Right lobe of liver (tissue), 6 donors: Measurements from ENCODE around the gene ASCC3. TPM values are rescaled to one million over a fixed set of nuclear protein-coding genes. Genes with fewer than 3 reads are reported as not detected.
A peak's percentile ranks its signal among the peaks of the same experiment; 100 is the strongest.

Experiments
- ATAC-seq, 4 donors: fragments of 200-7000 bp; cut with Tn5 transposase; one replicate each; pipeline ENCODE4 v1.9.1; 2020; ENCODE audit warnings: mild to moderate bottlenecking in 4 of 4, moderate library complexity in 4 of 4
- DNase-seq, 3 donors: peaks; one replicate each; pipeline ENCODE4 v3.0.0-alpha.2; 2020
- H3K27ac ChIP-seq, 3 donors: fragments of 200-600 bp; one replicate each; pipeline ENCODE4 v1.8.0; 2022
- H3K27me3 ChIP-seq, 2 donors: fragments of 200-600 bp; one replicate each; pipeline ENCODE4 v1.8.0; 2022
- H3K36me3 ChIP-seq, 4 donors: fragments of 200-600 bp; sonication (generic) in 1 of 4; one replicate each; pipeline versions ENCODE4 v1.5.1 to v1.8.0; 2017 to 2022; ENCODE audit warnings: control low read depth in 1 of 4
- H3K4me1 ChIP-seq, 4 donors: fragments of 200-600 bp; sonication (generic) in 1 of 4; one replicate each; pipeline versions ENCODE4 v1.5.1 to v1.8.0; 2017 to 2022; ENCODE audit warnings: control low read depth in 1 of 4
- H3K4me3 ChIP-seq, 3 donors: fragments of 200-600 bp; one replicate each; pipeline ENCODE4 v1.8.0; 2022
- H3K9me3 ChIP-seq, 4 donors: fragments of 200-600 bp; sonication (generic) in 1 of 4; one replicate each; pipeline versions ENCODE4 v1.5.1 to v1.8.0; 2017 to 2022; ENCODE audit warnings: control low read depth in 1 of 4
- CTCF ChIP-seq, 4 donors: fragments of 200-600 bp in 3 of 4; fragments of 450-650 bp in 1 of 4; IDR thresholded peaks; one replicate each; pipeline versions ENCODE4 v1.5.1 to v1.8.0; 2016 to 2022; ENCODE audit warnings: antibody characterized with exemption in 4 of 4, mild to moderate bottlenecking in 2 of 4
- POLR2A ChIP-seq: fragments of 450-650 bp; IDR thresholded peaks from one replicate; pipeline ENCODE4 v1.6.1; 2017; ENCODE audit warnings: antibody characterized with exemption, mild to moderate bottlenecking
- WGBS: methylation state at CpG from one replicate; pipeline ENCODE4 v1.1.6; 2018; ENCODE audit warnings: low coverage, low lambda C conversion rate; ENCODE audit not compliant: insufficient coverage; ENCODE audit errors: missing lambda C conversion rate; 5-methylcytosine and 5-hydroxymethylcytosine counted together
- intact Hi-C, 2 donors: fragments of 100-400 bp; cut with DNase I; formaldehyde crosslinking; loops; one replicate each; pipeline versions ENCODE4 v1.11.2 to v1.14.1; 2022
- total RNA-seq, 6 experiments: library from RNA; depleted of rRNA in 2 of 6; stranded (reverse); fragments of >200 nt in 2 of 6; fragmentation: NEBNext Ultra II Directional in 3 of 6; extraction: Animal tissue kit (Norgen Biotek cat#: 25700) in 3 of 6; gene quantifications; one replicate each; pipeline versions ENCODE4 v1.1.0 to v1.2.4, GENCODE V29; 2016 to 2023
- donor health status: DM: no; HTN: yes; CAD: no.
- donor health status: DM: no; HTN: no; CAD: no.
- donor health status: DM: no; HTN: no; CAD: no.
- donor health status: DM: no; HTN: yes; CAD: no.
- donor health status: DM: no; HTN: yes; CAD: no.

Gene ASCC3
- total RNA-seq, 6 experiments from 2014 or later, result 17.0 to 28.2 (median 24.9) TPM

GRCh38 chr6:100677240-100677639, 203.9 kb downstream of the ASCC3 start:
- ATAC-seq (peak; percentile 47 to 83 (median 56)), DNase-seq (no peak)
- WGBS, result 32% methylated on average over 1 of the region's 1 CpG
- Histone ChIP-seq H3K36me3 (no peaks in the 10 kb centered on the region), H3K9me3 (no peaks in the 10 kb centered on the region), H3K27me3 (no peaks in the 10 kb centered on the region), H3K27ac (no peak overlapping the region), H3K4me3 (no peak overlapping the region), H3K4me1 (no peaks in the 10 kb centered on the region)
- intact Hi-C loops, result no loop called here
- TF ChIP-seq CTCF (IDR thresholded peaks at IDR 0.05) (no peak), POLR2A (no peak)

DNA sequence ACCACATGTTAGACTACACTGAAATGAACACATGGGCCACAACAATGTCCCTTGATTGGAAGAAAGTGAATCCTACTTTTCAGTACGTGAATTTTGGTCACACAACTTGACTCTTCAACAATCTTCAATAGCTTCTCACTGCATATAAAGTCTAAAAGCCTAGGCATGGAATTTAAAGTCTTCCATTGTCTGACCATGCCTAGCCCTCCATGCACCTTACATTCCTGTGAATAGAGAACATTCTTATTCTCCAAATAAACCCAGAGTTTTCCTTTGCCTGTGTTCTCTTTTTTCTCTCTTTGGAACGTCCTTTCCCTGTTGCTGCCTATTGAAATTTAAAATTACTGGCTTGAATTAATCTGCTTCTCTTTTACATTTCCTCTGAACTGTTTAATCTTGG, 207.5 kb downstream of the ASCC3 start:
- 88% methylated on average over 1 of the region's 2 CpGs for WGBS
- Histone ChIP-seq H3K27me3 (no peaks in the 10 kb centered on the region), H3K4me1 (no peaks in the 10 kb centered on the region), H3K36me3 (no peaks in the 10 kb centered on the region), H3K9me3 (no peaks in the 10 kb centered on the region), H3K27ac (no peak overlapping the region), H3K4me3 (no peak overlapping the region)
- DNase-seq (no peak), ATAC-seq (no peak)
- intact Hi-C loops, result no loop called here
- no peak for TF ChIP-seq POLR2A
- TF ChIP-seq CTCF (IDR thresholded peaks at IDR 0.05), result no peak

- no peaks in the 10 kb centered on the region for H3K9me3 ChIP-seq
- no peak overlapping the region for H3K4me3 ChIP-seq
- H3K36me3 ChIP-seq, result no peaks in the 10 kb centered on the region
- intact Hi-C loops, result no loop called here
- TF ChIP-seq POLR2A, result no peak
- no peaks in the 10 kb centered on the region for H3K27me3 ChIP-seq
- ATAC-seq (no peak), DNase-seq (no peak)
- H3K4me1 ChIP-seq, result no peaks in the 10 kb centered on the region
- no peak overlapping the region for H3K27ac ChIP-seq
Measured at GRCh38 chr6:100671740-100672139, 209.4 kb downstream of the ASCC3 start.

GRCh38 chr6:100670056-100670455, 211.1 kb downstream of the ASCC3 start:
- intact Hi-C loops, result no loop called here
- WGBS, result 100% methylated on average over 2 of the region's 2 CpGs
- H3K9me3 ChIP-seq, result no peaks in the 10 kb centered on the region
- DNase-seq (no peak), ATAC-seq (no peak)
- no peaks in the 10 kb centered on the region for H3K4me1 ChIP-seq
- H3K27me3 ChIP-seq, result no peaks in the 10 kb centered on the region
- no peak overlapping the region for H3K4me3 ChIP-seq
- no peaks in the 10 kb centered on the region for H3K36me3 ChIP-seq
- no peak overlapping the region for H3K27ac ChIP-seq
- TF ChIP-seq POLR2A, result no peak
- no peak for TF ChIP-seq CTCF (IDR thresholded peaks at IDR 0.05)

GRCh38 chr6:100665041-100665380, 216.1 kb downstream of the ASCC3 start:
- no peak overlapping the region for H3K4me3 ChIP-seq
- H3K36me3 ChIP-seq, result no peaks in the 10 kb centered on the region
- 92% methylated on average over 1 of the region's 1 CpG for WGBS
- no peaks in the 10 kb centered on the region for H3K4me1 ChIP-seq
- H3K9me3 ChIP-seq, result no peaks in the 10 kb centered on the region
- DNase-seq (no peak), ATAC-seq (peak in 2 of 4 donors; percentile 35 to 47)
- H3K27ac ChIP-seq, result no peak overlapping the region
- no peaks in the 10 kb centered on the region for H3K27me3 ChIP-seq
- TF ChIP-seq CTCF (IDR thresholded peaks at IDR 0.05) (no peak), POLR2A (no peak)
- intact Hi-C loops, result no loop called here
